GM18526 (cell line): ENCODE results near the gene PLD6.

ENCODE experiments used
- POLR2A ChIP-seq: IDR thresholded peaks from 3 replicates; pipeline ENCODE4 v1.6.1; 2011; ENCODE audit not compliant: insufficient read length; ENCODE audit errors: extremely low read depth

Gene PLD6

GRCh38 chr17:17229416-17230384 lies 23.6 kb upstream of the PLD6 start:
- TF ChIP-seq POLR2A = no peak

GRCh38 chr17:17228521-17229279 lies 22.6 kb upstream of the PLD6 start:
- TF ChIP-seq POLR2A = no peak

- TF ChIP-seq POLR2A = no peak
Measured at GRCh38 chr17:17227608-17228520, 21.7 kb upstream of the PLD6 start.

- TF ChIP-seq POLR2A = no peak
Measured at GRCh38 chr17:17226451-17227265, 20.5 kb upstream of the PLD6 start.

- TF ChIP-seq POLR2A = no peak
Measured at GRCh38 chr17:17225901-17226300, 19.8 kb upstream of the PLD6 start.

- TF ChIP-seq POLR2A = no peak
Measured at GRCh38 chr17:17224137-17224536, 18.0 kb upstream of the PLD6 start.

GRCh38 chr17:17223736-17224135 lies 17.6 kb upstream of the PLD6 start:
- TF ChIP-seq POLR2A = no peak

GRCh38 chr17:17221329-17221728 lies 15.2 kb upstream of the PLD6 start:
- TF ChIP-seq POLR2A = no peak

GRCh38 chr17:17220529-17220928 lies 14.4 kb upstream of the PLD6 start:
- no peak for TF ChIP-seq POLR2A

- TF ChIP-seq POLR2A = no peak
Measured at GRCh38 chr17:17217995-17218394, 11.9 kb upstream of the PLD6 start.

- TF ChIP-seq POLR2A = no peak
Measured at GRCh38 chr17:17216776-17217175, 10.6 kb upstream of the PLD6 start.

- no peak for TF ChIP-seq POLR2A
Measured at GRCh38 chr17:17216236-17216635, 10.1 kb upstream of the PLD6 start.

- no peak for TF ChIP-seq POLR2A
Measured at GRCh38 chr17:17215575-17215974, 9.4 kb upstream of the PLD6 start.
